ENCODE results near the gene PARVB. TPM values are rescaled to one million over a fixed set of nuclear protein-coding genes. Genes with fewer than 3 reads are reported as not detected.

The PARVB gene
- total RNA-seq, 1 donor = 19.0 TPM

- TF ChIP-seq CTCF (IDR thresholded peaks at IDR 0.05; ENCODE audit: insufficient read depth, low read depth, low read length) = no peak
- DNase-seq (ENCODE audit: low read depth) = no peak
- H3K4me3 ChIP-seq (ENCODE audit: low read depth, low read length) = no peak overlapping the region
These were observed 27.7 kb upstream of the PARVB start for GRCh38 chr22:43996170-43996980.

- TF ChIP-seq CTCF (IDR thresholded peaks at IDR 0.05; ENCODE audit: insufficient read depth, low read depth, low read length) = no peak
- no peak for DNase-seq (ENCODE audit: low read depth)
- H3K4me3 ChIP-seq (ENCODE audit: low read depth, low read length) = no peak overlapping the region
These were observed 27.2 kb upstream of the PARVB start for GRCh38 chr22:43996981-43997265.

- no peak for TF ChIP-seq CTCF (IDR thresholded peaks at IDR 0.05; ENCODE audit: insufficient read depth, low read depth, low read length)
- H3K4me3 ChIP-seq (ENCODE audit: low read depth, low read length) = no peak overlapping the region
- no peak for DNase-seq (ENCODE audit: low read depth)
These were observed 25.3 kb upstream of the PARVB start for GRCh38 chr22:43998679-43999264.

- H3K4me3 ChIP-seq (ENCODE audit: low read depth, low read length) = no peak overlapping the region
- TF ChIP-seq CTCF (IDR thresholded peaks at IDR 0.05; ENCODE audit: insufficient read depth, low read depth, low read length) = no peak
- no peak for DNase-seq (ENCODE audit: low read depth)
These were observed 24.7 kb upstream of the PARVB start for GRCh38 chr22:43999378-43999777.

GRCh38 chr22:44000123-44000522 lies 24.0 kb upstream of the PARVB start:
- no peak for TF ChIP-seq CTCF (IDR thresholded peaks at IDR 0.05; ENCODE audit: insufficient read depth, low read depth, low read length)
- DNase-seq (ENCODE audit: low read depth) = no peak
- H3K4me3 ChIP-seq (ENCODE audit: low read depth, low read length) = no peak overlapping the region

- TF ChIP-seq CTCF (IDR thresholded peaks at IDR 0.05; ENCODE audit: insufficient read depth, low read depth, low read length) = no peak
- no peak for DNase-seq (ENCODE audit: low read depth)
- no peak overlapping the region for H3K4me3 ChIP-seq (ENCODE audit: low read depth, low read length)
These were observed 22.6 kb upstream of the PARVB start for GRCh38 chr22:44001521-44001920.
